Mesendoderm (in vitro differentiated cells): ENCODE results near the gene MRPS7.

Experiments
- DNase-seq: peaks from one replicate; pipeline ENCODE4 v3.0.0; 2013
- H2AK5ac ChIP-seq: 2 replicates; pipeline ENCODE4 v1.6.1; 2013; ENCODE audit warnings: low read length, inconsistent platforms
- H2BK120ac ChIP-seq: 2 replicates; pipeline ENCODE4 v1.6.1; 2013; ENCODE audit warnings: low read depth, mild to moderate bottlenecking, low read length, moderate library complexity, mixed read lengths
- H2BK15ac ChIP-seq: replicated peaks from 2 replicates; pipeline ENCODE4 v1.6.1; 2013; ENCODE audit warnings: low read depth, mild to moderate bottlenecking, moderate library complexity
- H2BK5ac ChIP-seq: 2 replicates; pipeline ENCODE4 v1.6.1; 2013; ENCODE audit warnings: low read length, inconsistent platforms
- H3K18ac ChIP-seq: 2 replicates; pipeline ENCODE4 v1.6.1; 2013; ENCODE audit warnings: mild to moderate bottlenecking, low read length, mixed read lengths
- H3K23ac ChIP-seq: one replicate; pipeline ENCODE4 v1.6.1; 2013; ENCODE audit warnings: low read length
- H3K27ac ChIP-seq: 2 replicates; pipeline ENCODE4 v1.5.1; 2013; ENCODE audit warnings: low read depth, mild to moderate bottlenecking, inconsistent platforms, low read length, moderate library complexity
- H3K27me3 ChIP-seq: 2 replicates; pipeline ENCODE4 v1.6.1; 2013; ENCODE audit warnings: low read length, control low read depth, mild to moderate bottlenecking, inconsistent platforms; ENCODE audit not compliant: insufficient read depth, poor library complexity
- H3K36me3 ChIP-seq: 2 replicates; pipeline ENCODE4 v1.6.1; 2013; ENCODE audit warnings: low read length, inconsistent platforms; ENCODE audit not compliant: control insufficient read depth, insufficient read depth
- H3K4ac ChIP-seq: one replicate; pipeline ENCODE4 v1.6.1; 2013; ENCODE audit warnings: low read depth, mild to moderate bottlenecking, low read length, moderate library complexity
- H3K4me1 ChIP-seq: 2 replicates; pipeline ENCODE4 v1.6.1; 2013; ENCODE audit warnings: low read depth, low read length, inconsistent platforms; ENCODE audit not compliant: control insufficient read depth
- H3K4me2 ChIP-seq: 2 replicates; pipeline ENCODE4 v1.6.1; 2013; ENCODE audit warnings: low read length
- H3K4me3 ChIP-seq: 2 replicates; pipeline ENCODE4 v1.5.1; 2013; ENCODE audit warnings: mild to moderate bottlenecking, low read length
- H3K56ac ChIP-seq: one replicate; pipeline ENCODE4 v1.6.1; 2013; ENCODE audit warnings: low read length
- H3K79me1 ChIP-seq: 2 replicates; pipeline ENCODE4 v1.6.1; 2013; ENCODE audit warnings: low read length, inconsistent platforms
- H3K79me2 ChIP-seq: 2 replicates; pipeline ENCODE4 v1.6.1; 2013; ENCODE audit warnings: mild to moderate bottlenecking, low read length; ENCODE audit not compliant: control insufficient read depth, insufficient read depth
- H3K9ac ChIP-seq: 2 replicates; pipeline ENCODE4 v1.6.1; 2013; ENCODE audit warnings: low read length, inconsistent platforms
- H4K5ac ChIP-seq: one replicate; pipeline ENCODE4 v1.6.1; 2013; ENCODE audit warnings: low read length
- H4K8ac ChIP-seq: one replicate; pipeline ENCODE4 v1.6.1; 2013; ENCODE audit warnings: low read depth, mild to moderate bottlenecking, control low read depth, low read length, moderate library complexity
- WGBS: extraction: QIAGEN DNeasy Blood & Tissue Kit; methylation state at CpG from one replicate; pipeline ENCODE4 v1.1.7; 2013; ENCODE audit warnings: low lambda C conversion rate, missing lambda C conversion rate; ENCODE audit not compliant: insufficient coverage; ENCODE audit errors: extremely low coverage; 5-methylcytosine and 5-hydroxymethylcytosine counted together

MRPS7 gene

GRCh38 chr17:75308732-75309629 lies 47.3 kb downstream of the MRPS7 start:
- H2BK5ac ChIP-seq: no peak overlapping the region
- no peaks in the 10 kb centered on the region for H3K36me3 ChIP-seq
- H3K18ac ChIP-seq: no peak overlapping the region
- no peak overlapping the region for H2AK5ac ChIP-seq
- H4K5ac ChIP-seq: no peak overlapping the region
- no CpG with 5 or more reads among the region's 20 CpGs for WGBS
- H3K79me2 ChIP-seq: no peaks in the 10 kb centered on the region
- H3K56ac ChIP-seq: peak overlapping the region; percentile 25
- H3K9ac ChIP-seq: no peak overlapping the region
- no peak overlapping the region for H3K4me3 ChIP-seq
- no peak overlapping the region for H4K8ac ChIP-seq
- H2BK120ac ChIP-seq: no peak overlapping the region
- no peak overlapping the region for H3K4me2 ChIP-seq
- no peak overlapping the region for H3K27ac ChIP-seq
- no peaks in the 10 kb centered on the region for H3K79me1 ChIP-seq
- H2BK15ac ChIP-seq: no peak overlapping the region
- H3K4me1 ChIP-seq: no peaks in the 10 kb centered on the region
- no peak for DNase-seq
- no peak overlapping the region for H3K4ac ChIP-seq
- H3K27me3 ChIP-seq: no peaks in the 10 kb centered on the region
- no peak overlapping the region for H3K23ac ChIP-seq

DNA sequence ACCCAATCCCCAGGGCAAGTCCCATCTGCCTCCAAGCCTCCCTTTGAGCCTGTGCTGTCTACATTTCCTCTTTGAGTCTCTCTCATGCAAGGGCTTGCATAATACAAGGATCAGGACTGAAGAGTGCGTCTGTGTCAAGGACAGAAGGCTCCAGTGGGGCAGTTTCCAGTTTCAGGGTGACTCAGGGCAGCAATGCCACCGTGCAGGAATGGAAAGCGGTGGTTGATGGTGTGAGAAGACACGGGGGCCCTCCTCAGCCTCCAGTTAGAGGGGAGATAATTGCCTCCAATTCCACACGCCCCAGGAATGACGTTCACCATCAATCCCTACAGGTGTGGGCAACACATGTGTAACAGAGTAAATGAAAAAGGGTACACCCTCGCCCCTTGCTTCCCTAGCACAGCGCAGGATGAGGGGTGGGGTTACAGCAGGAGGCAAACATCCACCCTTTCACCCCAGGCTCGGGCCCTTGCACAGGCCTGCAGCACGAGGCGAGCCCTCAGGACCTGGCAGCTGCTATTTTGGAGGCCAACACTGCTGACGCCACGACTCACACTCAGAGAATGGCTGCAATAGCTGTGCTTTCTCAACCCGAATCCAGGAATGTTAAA lies 52.4 kb downstream of the MRPS7 start:
- H2AK5ac ChIP-seq: no peak overlapping the region
- H3K27ac ChIP-seq: no peak overlapping the region
- no peak overlapping the region for H3K23ac ChIP-seq
- H3K56ac ChIP-seq: no peak overlapping the region
- H3K4me2 ChIP-seq: no peak overlapping the region
- no peak overlapping the region for H2BK120ac ChIP-seq
- no peak overlapping the region for H4K8ac ChIP-seq
- H3K79me1 ChIP-seq: no peaks in the 10 kb centered on the region
- H4K5ac ChIP-seq: no peak overlapping the region
- no peak overlapping the region for H3K4ac ChIP-seq
- no peak overlapping the region for H3K4me3 ChIP-seq
- no peaks in the 10 kb centered on the region for H3K36me3 ChIP-seq
- no CpG with 5 or more reads among the region's 14 CpGs for WGBS
- no peak overlapping the region for H3K9ac ChIP-seq
- DNase-seq: no peak
- no peaks in the 10 kb centered on the region for H3K79me2 ChIP-seq
- no peaks in the 10 kb centered on the region for H3K27me3 ChIP-seq
- H2BK5ac ChIP-seq: no peak overlapping the region
- no peak overlapping the region for H3K18ac ChIP-seq
- no peak overlapping the region for H2BK15ac ChIP-seq
- H3K4me1 ChIP-seq: no peaks in the 10 kb centered on the region

DNA sequence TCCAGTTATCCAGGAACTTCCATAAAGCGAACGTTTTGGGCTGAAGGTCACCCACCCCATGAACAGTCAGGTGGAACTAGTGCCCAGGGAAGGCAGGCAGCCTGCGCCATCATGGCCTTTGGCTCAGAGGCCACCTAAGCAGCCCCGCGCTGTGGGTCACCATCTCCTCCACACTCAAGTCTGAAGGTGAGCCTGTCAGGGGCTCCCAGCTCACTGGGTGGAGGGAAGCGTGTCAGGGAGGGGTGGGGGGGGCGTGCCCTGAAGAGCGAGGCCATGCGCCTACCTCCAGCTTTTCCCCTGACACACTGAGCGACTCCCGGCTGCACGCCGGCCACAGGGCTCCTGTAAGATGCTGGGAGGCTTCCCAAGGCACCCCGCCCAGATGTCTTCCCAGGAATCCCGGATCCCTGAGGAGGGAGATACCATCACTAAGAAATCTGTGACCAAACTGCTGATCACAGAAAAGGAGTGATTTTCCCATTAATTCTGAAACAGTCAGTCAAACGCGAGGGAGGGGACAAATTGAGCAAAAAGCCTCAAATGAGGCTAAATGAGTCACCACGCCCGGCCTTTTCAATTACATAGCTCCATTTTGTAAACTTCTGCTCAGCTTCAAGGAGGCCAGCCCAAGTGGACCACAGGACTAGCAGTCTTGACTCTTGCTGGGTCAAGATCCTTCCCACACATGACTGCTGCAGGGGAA lies 54.0 kb downstream of the MRPS7 start:
- no CpG with 5 or more reads among the region's 19 CpGs for whole genome bisulfite sequencing
- H3K36me3 ChIP-seq: peaks cover 1% of the 10 kb centered on the region

More for the DNA sequence above, 54.0 kb downstream of the MRPS7 start:
- Histone ChIP-seq H4K8ac (no peak overlapping the region), H3K4ac (no peak overlapping the region), H3K79me1 (no peaks in the 10 kb centered on the region), H3K23ac (no peak overlapping the region), H3K9ac (no peak overlapping the region), H3K4me2 (no peak overlapping the region), H2BK120ac (no peak overlapping the region), H3K56ac (no peak overlapping the region), H3K4me1 (no peaks in the 10 kb centered on the region), H3K4me3 (no peak overlapping the region), H3K79me2 (no peaks in the 10 kb centered on the region), H3K27me3 (no peaks in the 10 kb centered on the region), H4K5ac (no peak overlapping the region), H3K18ac (no peak overlapping the region), H2BK5ac (no peak overlapping the region), H3K27ac (no peak overlapping the region), H2AK5ac (no peak overlapping the region), H2BK15ac (no peak overlapping the region)
- DNase-seq: no peak
